GM12865 (cell line): Measurements from ENCODE around the gene DBI.
"Not testable (repeated sequence)": the region's sequence is repeated elsewhere in the genome, so short reads cannot be mapped to it uniquely, and the experiment has no call there.

ENCODE experiments used
- DNase-seq: peaks from one replicate; pipeline ENCODE4 v3.0.0; 2010; ENCODE audit warnings: low read depth
- H3K4me3 ChIP-seq: 2 replicates; pipeline ENCODE4 v1.5.1; 2011; ENCODE audit warnings: mild to moderate bottlenecking, low read depth, low read length, control low read depth
- TF ChIP-seq, protein P1 (sequence below): IDR thresholded peaks from 2 replicates; pipeline ENCODE4 v1.5.1; 2011; ENCODE audit warnings: low read length, control low read depth, low read depth, inconsistent platforms; ENCODE audit not compliant: insufficient read depth; ENCODE audit errors: missing control alignments

Gene DBI

GRCh38 chr2:119397196-119397595 is 30.4 kb downstream of the DBI start:
- TF ChIP-seq, protein P1, sequence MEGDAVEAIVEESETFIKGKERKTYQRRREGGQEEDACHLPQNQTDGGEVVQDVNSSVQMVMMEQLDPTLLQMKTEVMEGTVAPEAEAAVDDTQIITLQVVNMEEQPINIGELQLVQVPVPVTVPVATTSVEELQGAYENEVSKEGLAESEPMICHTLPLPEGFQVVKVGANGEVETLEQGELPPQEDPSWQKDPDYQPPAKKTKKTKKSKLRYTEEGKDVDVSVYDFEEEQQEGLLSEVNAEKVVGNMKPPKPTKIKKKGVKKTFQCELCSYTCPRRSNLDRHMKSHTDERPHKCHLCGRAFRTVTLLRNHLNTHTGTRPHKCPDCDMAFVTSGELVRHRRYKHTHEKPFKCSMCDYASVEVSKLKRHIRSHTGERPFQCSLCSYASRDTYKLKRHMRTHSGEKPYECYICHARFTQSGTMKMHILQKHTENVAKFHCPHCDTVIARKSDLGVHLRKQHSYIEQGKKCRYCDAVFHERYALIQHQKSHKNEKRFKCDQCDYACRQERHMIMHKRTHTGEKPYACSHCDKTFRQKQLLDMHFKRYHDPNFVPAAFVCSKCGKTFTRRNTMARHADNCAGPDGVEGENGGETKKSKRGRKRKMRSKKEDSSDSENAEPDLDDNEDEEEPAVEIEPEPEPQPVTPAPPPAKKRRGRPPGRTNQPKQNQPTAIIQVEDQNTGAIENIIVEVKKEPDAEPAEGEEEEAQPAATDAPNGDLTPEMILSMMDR: no peak
- no peak overlapping the region for H3K4me3 ChIP-seq
- no peak for DNase-seq

- TF ChIP-seq, protein P1: no peak
- no peak overlapping the region for H3K4me3 ChIP-seq
- no peak for DNase-seq
Measured at GRCh38 chr2:119402106-119402505, 35.3 kb downstream of the DBI start.

GRCh38 chr2:119402645-119403560 is 36.1 kb downstream of the DBI start:
- peak; percentile 21 for DNase-seq
- no peak overlapping the region for H3K4me3 ChIP-seq
- TF ChIP-seq, protein P1: no peak

DNA sequence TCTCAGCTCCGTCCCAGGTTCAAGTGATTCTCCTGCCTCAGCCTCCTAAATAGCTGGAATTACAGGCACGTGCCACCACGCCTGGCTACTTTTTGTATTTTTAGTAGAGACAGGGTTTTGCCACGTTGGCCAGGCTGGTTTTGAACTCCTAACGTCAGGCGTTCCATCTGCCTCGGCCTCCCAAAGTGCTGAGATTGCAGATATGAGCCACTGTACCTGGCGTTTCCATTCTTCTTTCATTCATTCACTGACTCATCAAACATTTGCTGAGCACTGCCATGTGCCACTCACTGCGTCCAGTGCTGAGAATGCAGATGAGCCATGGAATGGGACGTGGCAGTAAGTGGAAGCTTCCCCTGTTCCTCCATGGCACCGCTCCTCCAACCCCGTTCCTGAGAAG is 36.8 kb downstream of the DBI start:
- DNase-seq: not testable (repeated sequence)

DNA sequence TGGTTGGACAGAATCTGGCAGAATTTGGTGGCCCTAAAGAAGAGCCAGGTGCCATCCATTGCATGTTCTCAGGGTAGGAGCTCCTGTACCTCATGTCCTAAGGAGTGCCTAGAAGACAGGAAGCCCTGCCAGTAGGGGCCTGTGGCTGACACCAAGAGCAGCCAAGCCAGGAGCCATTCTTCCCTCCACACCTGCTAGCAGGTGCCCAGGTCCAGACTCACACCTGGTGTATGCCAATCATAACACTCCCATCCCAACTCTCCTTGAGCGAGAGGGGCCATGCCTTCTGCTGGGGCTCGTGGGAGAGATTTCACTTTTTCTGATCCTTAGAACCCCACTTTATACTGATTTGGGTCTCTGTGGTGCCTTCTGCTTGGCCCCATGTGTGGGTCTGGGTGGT is 38.4 kb downstream of the DBI start:
- DNase-seq: no peak
- no peak overlapping the region for H3K4me3 ChIP-seq
- TF ChIP-seq, protein P1: no peak

More for the DNA sequence above, 36.8 kb downstream of the DBI start:
- not testable (repeated sequence) for H3K4me3 ChIP-seq

- DNase-seq: peak; percentile 69
- TF ChIP-seq, protein P1: peak; percentile 74
- no peak overlapping the region for H3K4me3 ChIP-seq
Measured at GRCh38 chr2:119407430-119408220, 40.8 kb downstream of the DBI start.

DNA sequence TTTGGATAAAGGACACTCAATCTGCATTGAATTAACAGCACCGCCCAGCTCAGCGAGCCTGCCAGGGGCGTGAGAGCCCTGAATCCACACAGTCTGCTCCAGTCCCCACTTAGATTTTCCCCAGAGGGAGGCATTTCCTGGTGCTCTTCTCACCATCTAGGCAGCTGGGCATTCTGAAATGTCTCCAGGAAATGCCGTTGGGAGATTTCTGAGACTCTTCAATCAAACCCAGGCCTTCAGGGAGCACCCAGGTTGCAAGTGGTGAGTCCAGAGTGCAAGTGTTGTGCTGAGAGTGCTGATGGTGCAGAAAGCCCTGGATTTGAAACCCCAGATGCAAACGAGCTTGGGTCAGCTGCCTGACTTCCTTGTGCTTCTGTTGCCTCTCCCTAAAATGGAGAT is 41.4 kb downstream of the DBI start:
- no peak overlapping the region for H3K4me3 ChIP-seq
- TF ChIP-seq, protein P1: no peak
- DNase-seq: no peak
